ENCODE results near the gene TMEM37.

- TF ChIP-seq TBP (optimal IDR thresholded peaks at IDR 0.05; ENCODE audit: low read depth, low read length) (no peak), ELF2 (CRISPR knock-in tag; IDR thresholded peaks at IDR 0.05) (no peak), SIN3A (IDR thresholded peaks at IDR 0.05; ENCODE audit: borderline replicate concordance in 2 of 2, control insufficient read depth in 1 of 2, low read depth in 2 of 2, low read length in 2 of 2) (no peak), SMC3 (conservative IDR thresholded peaks at IDR 0.05; ENCODE audit: insufficient read depth, low read depth, low read length) (no peak), ETV6 (IDR thresholded peaks at IDR 0.05; ENCODE audit: borderline replicate concordance in 1 of 2, low read depth in 2 of 2, low read length in 1 of 2) (no peak), ETV6 (CRISPR knock-in tag; IDR thresholded peaks at IDR 0.05; ENCODE audit: borderline replicate concordance) (no peak), ZBTB43 (CRISPR knock-in tag; IDR thresholded peaks at IDR 0.05) (no peak), EZH2 (IDR thresholded peaks at IDR 0.05; ENCODE audit: borderline replicate concordance, low read depth, low read length) (no peak), CTCF (IDR thresholded peaks at IDR 0.05 in 2 of 3, conservative IDR thresholded peaks at IDR 0.05 in 1 of 3; ENCODE audit: insufficient read depth in 2 of 3, low read depth in 1 of 3, low read length in 3 of 3) (no peak)
- TF ChIP-seq, protein P1, sequence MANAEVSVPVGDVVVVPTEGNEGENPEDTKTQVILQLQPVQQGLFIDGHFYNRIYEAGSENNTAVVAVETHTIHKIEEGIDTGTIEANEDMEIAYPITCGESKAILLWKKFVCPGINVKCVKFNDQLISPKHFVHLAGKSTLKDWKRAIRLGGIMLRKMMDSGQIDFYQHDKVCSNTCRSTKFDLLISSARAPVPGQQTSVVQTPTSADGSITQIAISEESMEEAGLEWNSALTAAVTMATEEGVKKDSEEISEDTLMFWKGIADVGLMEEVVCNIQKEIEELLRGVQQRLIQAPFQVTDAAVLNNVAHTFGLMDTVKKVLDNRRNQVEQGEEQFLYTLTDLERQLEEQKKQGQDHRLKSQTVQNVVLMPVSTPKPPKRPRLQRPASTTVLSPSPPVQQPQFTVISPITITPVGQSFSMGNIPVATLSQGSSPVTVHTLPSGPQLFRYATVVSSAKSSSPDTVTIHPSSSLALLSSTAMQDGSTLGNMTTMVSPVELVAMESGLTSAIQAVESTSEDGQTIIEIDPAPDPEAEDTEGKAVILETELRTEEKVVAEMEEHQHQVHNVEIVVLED (CRISPR knock-in tag; IDR thresholded peaks at IDR 0.05) = no peak
Observed at GRCh38 chr2:119446037-119446436, 14.4 kb downstream of the TMEM37 start.

Measured in K562 (cell line).